ENCODE results near the gene CA4.
A peak's percentile ranks its signal among the peaks of the same experiment; 100 is the strongest.
"Not testable (repeated sequence)": the region's sequence is repeated elsewhere in the genome, so short reads cannot be mapped to it uniquely, and the experiment has no call there.

CA4 gene

GRCh38 chr17:60156746-60157145 lies 7.0 kb downstream of the CA4 start:
- DNase-seq: no peak

GRCh38 chr17:60157487-60158040 lies 7.8 kb downstream of the CA4 start:
- DNase-seq: no peak

DNA sequence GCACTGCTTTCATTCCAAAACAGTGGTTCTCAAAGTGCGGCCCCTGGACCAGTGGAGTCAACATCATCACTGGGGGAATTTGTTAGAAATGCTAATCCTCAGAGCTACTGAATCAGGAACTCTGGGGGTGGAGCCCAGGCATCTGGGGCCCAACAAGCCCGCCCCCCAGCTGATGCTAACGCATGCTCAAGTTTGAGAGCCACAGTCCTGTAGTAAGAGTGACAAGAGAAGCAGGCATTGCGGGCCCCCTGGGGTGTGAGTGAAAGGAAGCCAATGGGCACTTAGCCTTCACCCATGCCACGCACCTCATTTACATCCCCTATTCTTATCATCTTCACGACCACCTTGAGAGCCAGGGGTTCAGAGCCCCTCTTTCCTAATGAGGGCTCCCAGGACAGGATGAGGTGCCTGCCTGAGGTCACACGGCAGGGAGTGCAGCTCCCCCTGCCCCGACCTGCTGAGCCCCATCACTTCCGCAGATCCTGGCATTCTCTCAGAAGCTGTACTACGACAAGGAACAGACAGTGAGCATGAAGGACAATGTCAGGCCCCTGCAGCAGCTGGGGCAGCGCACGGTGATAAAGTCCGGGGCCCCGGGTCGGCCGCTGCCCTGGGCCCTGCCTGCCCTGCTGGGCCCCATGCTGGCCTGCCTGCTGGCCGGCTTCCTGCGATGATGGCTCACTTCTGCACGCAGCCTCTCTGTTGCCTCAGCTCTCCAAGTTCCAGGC lies 9.1 kb downstream of the CA4 start:
- no peak for DNase-seq

DNA sequence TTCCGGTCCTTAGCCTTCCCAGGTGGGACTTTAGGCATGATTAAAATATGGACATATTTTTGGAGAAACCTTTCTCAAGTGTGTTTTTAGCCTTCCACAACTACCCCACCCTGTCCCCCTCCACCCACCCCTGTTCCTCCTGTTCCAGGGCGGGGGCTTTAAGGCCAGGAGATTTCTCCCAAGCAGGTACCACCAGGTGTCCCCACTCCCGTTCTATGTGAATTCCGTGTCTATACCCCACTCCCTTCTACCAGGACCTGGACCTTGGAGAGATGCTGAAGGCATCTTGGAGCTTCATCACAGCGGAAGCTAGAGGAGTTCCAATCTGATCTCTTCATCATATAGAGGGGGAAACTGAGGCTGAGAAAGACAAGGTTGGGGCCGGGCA lies 9.7 kb downstream of the CA4 start:
- DNase-seq: no peak

DNA sequence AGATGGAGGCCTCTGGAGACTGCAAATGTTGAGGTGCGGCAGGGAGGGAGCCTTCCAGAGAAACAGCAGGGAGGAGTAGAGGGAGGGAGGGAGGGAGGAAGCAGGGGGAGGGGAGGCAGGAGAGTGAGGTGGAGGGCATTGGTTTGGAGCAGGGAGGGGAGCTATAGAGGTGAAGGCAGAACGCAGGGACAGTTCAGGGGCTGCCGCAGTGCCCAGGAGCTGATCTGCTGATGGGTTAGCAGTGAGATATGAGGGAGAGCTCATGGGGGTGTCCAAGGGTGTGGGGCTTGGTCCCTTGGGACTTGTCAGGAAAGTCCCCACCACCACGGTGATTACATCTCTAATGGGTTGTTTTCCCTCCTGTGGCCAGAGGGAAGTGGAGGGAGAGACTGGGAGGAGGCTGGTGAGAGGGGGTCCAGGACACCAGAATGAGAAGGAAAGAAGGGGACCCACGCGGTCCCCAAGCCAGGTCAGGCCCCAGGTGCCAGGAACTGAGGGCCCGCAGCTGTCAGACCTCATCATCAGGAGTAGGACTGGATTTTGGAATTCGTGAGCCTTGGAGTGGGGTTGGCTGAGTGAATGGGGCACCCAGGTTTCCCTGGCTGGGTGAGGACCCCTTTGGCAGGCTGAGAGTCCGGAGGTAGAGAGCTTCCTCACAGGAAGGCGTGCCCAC lies 11.2 kb downstream of the CA4 start:
- no peak for DNase-seq

GRCh38 chr17:60161598-60162330 lies 12.0 kb downstream of the CA4 start:
- no peak for DNase-seq

DNA sequence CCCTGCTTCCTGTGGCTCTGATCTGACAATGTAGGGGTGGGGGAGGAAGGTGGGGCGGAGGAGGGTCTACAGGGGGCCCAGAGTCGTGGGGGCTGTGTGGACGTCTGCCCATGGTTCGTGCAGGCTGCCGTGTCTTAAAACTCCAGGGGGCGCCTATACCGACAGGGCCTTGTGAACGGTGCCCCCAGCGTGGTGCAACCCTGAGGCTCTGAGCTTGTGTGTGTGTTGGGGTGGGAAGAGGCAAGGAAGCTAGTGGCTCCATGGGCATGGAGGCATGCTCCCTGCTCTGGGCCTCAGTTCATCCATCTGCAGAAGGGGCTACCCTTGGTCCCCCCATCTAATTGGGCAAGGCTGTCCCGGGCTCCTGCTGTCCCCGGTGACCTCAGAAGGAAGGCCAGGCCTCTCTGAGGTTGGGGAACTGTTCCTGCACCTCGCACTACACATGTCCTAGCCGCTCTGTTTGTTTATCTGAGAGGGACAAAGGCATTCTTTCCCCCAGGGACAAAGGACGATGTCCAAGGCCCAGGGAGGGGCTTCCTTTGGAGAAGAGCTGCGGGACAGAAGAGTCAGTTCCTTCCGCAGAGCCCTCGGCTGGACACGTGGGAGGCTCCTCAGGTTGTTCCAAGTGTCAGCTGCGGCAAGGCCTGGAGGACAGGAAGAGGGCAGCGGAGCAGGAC lies 13.5 kb downstream of the CA4 start:
- DNase-seq: no peak

DNA sequence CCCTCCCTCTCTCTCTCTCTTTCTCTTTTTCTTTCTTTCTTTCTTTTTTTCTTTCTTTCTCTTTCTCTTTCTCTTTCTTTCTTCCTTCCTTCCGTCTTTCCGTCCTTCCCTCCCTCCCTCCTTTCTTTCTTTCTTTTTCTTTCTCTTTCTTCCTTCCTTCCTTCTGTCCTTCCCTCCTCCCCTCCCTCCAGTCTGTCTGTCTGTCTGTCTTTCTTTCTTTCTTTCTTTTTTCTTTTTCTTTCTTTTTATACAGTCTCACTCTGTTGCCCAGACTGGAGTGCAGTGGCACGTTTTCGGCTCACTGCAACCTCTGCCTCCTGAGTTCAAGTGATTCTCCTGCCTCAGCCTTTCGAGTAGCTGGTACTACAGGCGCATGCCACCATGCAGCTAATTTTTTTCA lies 14.4 kb downstream of the CA4 start:
- DNase-seq: no peak

DNA sequence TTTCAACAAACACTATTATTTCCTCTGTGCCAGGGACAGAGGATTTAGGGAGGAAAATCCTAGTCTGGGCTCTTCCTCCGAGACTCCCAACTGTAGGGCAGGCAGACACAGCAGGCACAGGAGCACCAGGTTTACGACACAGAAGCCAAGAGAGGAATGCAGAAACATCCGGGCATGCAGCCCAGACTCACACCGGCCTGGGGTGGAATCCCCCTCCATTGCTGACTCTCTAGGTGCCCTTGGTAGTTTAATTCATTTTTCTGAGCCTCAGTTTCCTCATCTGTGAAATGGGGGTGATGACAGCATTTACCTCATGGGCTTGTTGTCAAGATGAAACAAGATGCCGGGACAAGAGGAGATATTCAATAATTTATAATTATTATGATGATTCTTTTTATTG lies 14.9 kb downstream of the CA4 start:
- DNase-seq: no peak

DNA sequence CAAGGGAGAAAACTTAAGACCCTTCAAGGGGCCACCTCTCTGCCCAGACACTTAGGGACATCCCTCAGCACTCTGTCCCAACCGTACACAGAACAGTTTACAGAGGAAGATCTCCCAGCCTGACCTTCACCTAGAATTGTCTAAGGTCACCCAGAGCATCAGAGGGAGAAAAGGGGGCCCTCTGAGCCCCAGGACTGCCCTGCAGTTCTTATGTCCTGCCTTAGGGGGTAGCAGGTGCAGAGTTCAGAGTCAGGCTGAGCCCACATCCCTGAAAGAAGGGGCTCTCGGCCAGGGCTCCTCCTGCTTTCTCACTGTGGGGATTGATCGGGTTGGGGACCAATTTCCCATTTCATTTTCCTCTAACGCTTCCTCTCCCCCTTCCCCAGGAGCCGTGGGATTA lies 15.4 kb downstream of the CA4 start:
- no peak for DNase-seq

DNA sequence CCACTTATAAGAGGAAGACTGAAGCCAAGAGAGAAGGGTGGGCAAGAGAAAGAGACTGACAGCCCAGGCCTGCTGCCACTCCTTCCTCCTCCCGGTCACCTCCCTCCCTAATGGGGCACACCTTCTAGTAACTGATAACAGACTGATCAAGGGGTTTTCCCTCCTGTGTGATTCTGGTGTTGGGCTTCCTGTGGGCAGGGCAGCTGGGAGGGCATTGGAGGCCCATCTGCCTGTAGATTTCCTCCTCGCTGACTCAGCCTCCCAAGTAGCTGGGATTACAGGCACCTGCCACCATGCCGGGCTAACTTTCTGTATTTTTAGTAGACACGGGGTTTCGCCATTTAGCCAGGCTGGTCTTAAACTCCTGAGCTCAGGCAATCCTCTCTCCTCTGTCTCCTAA lies 16.2 kb downstream of the CA4 start:
- DNase-seq: no peak

GRCh38 chr17:60167065-60167741 lies 17.4 kb downstream of the CA4 start:
- DNase-seq: no peak

GRCh38 chr17:60168654-60169053 lies 18.9 kb downstream of the CA4 start:
- DNase-seq: no peak

DNA sequence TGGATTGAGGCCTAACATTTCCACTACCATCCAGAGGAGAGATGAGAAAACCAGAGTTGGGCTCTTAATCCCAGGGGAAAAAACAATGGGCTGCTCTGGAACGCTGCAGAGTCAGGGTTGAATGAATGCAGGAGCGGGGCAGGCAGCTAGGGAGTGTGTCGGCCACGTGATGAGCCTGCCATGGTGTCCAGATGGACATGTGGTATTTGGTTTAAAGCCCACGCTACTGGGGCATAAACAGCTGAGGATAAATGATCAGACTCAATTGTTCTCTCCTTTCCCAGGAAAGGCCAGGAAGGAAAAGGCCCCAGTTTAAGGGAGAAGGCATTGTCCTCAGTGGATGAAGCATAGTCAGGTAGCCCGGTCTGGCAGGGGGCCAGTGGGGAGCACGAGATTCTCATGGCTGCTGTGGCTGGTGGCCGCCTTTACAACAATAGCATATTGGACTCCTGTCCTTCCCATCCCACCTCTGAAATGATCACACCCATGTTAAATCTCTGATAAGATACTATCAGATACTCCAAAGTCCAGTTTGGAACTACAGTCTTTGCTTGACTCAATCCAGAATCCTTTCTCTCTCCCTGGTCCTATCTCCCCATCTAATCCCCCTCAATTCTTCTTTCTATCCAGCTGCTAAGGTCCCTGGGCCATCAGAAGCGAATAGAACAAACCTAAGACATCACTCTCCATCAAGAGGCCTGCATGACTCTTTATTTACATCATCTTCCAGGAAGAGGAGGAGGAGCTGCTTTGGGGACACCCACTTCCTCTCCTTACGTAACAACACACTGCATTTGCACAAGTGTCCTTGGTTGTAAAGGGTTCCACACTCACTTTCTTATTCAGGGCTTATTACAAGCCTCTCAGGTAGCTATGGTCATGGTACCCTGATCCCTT lies 20.4 kb downstream of the CA4 start:
- no peak for DNase-seq

DNA sequence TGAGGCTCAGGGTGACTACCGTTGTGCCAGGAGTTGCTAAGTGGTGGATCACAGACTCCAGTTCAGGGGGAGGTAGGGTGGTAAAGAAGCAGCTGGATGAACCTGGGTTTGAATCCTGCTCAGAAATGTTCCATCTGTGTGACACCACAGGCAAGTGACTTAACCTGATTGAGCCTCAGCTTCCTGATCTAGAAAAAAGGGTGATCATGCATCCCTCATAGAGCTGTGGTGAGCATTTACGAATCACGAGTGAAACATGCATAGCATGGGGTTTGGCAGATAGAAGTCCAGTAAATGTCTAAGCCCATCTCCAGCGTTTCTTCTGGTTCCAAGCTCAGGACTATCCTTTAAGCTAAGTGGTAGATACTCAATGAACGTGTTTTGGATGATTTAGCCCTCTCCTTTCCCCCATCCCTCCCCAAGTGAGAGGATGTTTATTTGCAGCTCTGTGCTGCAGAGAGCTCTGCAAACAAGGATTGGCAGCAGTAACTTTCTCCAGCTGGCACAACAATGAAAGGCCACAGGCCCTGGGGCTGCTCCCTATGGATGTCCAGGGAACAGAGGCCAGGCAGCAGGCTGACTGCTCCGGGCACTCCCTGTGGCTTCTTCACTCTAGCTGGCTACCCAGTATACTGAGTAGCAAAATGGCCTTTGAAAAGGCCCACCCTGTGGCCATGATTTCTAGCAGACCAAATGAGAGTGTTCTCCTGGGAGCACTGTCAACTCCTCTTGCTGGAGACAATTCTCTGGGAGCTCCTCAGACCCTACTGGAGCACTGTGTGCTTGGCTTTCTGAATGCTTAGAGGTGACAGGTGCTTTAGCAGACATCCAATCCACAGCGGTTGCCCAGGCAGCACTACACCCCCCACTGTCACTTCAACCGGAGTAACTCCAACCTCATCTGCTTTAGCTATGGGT lies 21.3 kb downstream of the CA4 start:
- peak; percentile 75 for DNase-seq

GRCh38 chr17:60171753-60172079 lies 21.9 kb downstream of the CA4 start:
- DNase-seq: no peak

DNA sequence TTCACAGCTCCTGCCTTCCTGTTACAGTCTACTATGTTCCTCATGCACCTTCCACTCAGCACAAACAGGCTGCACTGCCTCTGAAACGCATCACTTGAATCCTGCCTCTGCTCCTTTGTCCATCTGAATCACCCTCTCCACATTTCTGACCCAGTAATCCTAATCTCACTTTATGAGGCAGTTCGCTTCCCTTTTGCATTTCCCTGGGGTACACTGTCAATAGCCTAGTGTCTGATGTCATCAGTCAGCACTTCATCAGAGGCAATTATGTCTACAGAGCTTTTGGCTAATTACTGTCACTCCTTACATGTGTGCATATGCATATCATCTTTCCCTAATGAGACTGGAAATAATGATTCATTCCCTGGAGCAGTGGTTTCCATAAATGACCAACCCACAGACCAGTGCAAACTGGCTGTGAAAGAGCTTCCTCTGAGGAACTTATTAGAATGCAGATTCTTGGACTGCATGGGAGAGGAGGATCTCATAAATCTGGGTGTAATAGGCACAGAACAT lies 23.6 kb downstream of the CA4 start:
- no peak for DNase-seq

- DNase-seq: no peak
Observed at GRCh38 chr17:60174035-60174434, 24.3 kb downstream of the CA4 start.

- not testable (repeated sequence) for DNase-seq
Observed at GRCh38 chr17:60174767-60175166, 25.0 kb downstream of the CA4 start.

DNA sequence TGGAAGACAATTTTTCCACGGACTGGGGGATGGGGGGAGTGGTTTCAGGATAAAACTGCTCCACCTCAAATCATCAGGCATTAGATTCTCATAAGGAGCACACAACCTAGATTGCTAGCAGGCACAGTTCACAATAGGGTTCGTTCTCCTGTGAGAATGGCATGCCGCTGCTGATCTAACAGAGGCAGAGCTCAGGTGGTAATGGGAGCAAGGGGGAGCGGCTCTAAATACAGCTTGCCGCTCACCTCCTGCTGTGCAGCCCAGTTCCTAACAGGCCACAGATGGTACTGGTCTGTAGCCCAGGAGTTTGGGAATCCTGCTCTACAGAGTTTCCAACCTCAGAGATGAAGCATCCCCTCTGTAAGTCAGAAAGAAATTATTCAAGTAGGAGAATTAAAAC lies 27.0 kb downstream of the CA4 start:
- DNase-seq: not testable (repeated sequence)

Measured in NCI-H510A (cell line).